ENCODE measurements around the gene DNM3. TPM values are rescaled to one million over a fixed set of nuclear protein-coding genes. Genes with fewer than 3 reads are reported as not detected.

The DNM3 gene
- total RNA-seq, 8 experiments from 2014 or later = 6.1 to 29.1 (median 13.5) TPM

DNA sequence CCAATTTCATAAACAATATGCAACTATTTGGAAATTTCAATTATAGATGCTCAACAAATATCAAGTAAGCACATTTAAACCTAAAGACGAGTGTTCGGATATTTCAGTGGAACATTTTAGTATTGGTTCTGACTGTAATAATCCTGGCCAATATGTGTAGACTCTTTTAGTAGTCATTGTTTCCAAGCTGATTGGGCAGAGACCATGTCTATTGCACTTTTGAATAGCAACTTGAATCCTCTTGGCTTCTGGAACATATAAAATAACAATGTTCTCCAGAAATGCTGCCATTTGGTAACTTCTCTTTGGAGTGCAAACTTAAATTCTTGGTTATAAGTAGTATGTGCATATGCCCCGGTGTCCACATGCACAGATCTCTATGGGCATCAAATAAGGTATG, 373.7 kb downstream of the DNM3 start:
- Histone ChIP-seq H3K4me1 (replicated peaks in 1 of 2) (no peaks in the 10 kb centered on the region), H3K27ac (no peak overlapping the region), H3K4me3 (no peak overlapping the region)
- WGBS, 10 experiments = 20 to 100% (median 85%) methylated on average over 1 to 3 of the region's 3 CpGs; no CpG with 5 or more reads in 2 of the 10 experiments
- peak in 3 of 8 experiments; percentile 25 to 55 (median 37) for ATAC-seq (replicated peaks in 6 of 8)
- in situ Hi-C loops (cut with MboI; ENCODE audit: low pct_unique_long_range_greater_than_20kb in 2 of 9, low sequenced_read_pairs in 9 of 9, unreplicated experiment in 9 of 9) = no loop called here

DNA sequence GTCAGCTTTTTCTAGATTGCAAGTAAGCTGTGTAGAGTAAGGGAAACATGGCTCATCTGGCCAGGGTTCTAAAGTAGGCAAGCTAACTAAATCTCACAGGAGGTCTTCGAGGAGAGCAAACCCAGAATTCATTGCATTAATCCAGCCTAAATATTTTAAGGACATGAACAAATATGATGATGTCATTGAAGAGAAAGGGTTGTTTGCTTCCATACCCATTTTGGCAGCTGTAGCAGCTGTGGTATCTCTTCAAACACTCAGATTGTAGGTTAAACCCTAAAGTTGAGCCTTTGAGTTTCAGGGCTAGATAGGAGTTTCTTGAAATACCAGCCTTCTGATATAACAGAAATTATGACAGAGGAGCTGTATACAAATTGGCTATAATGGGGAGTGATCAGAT, 378.7 kb downstream of the DNM3 start:
- WGBS, 10 experiments = 25 to 100% (median 75%) methylated on average over 1 of the region's 1 CpG; no CpG with 5 or more reads in 3 of the 10 experiments
- Histone ChIP-seq H3K4me3 (no peak overlapping the region), H3K27ac (no peak overlapping the region), H3K4me1 (replicated peaks in 1 of 2) (peaks cover 0 to 4% of the 10 kb centered on the region in 2 donors)
- in situ Hi-C loops (cut with MboI; ENCODE audit: low pct_unique_long_range_greater_than_20kb in 2 of 9, low sequenced_read_pairs in 9 of 9, unreplicated experiment in 9 of 9) = no loop called here
- ATAC-seq (replicated peaks in 6 of 8) = no peak

DNA sequence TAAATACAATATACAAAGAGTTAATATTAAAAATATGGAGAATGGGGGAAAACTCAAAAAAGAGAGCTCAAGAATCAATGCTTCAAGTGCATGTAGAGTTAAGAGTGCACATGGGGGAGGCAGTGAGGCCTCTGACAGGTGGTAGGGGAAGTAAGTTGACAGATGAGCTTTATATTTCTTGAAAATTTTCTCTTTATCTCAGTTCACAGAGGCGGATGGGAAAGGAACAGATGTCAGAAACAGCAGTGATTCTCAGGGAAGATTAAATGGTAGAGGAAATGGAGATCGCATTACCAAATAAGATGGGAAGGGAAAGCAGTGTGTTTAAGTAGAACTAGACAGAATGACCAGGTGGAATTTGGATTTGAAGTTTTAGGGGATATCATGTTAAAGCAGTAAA, 379.1 kb downstream of the DNM3 start:
- Histone ChIP-seq H3K4me1 (replicated peaks in 1 of 2) (peaks cover 0 to 4% of the 10 kb centered on the region in 2 donors), H3K4me3 (no peak overlapping the region), H3K27ac (no peak overlapping the region)
- ATAC-seq (replicated peaks in 6 of 8) = no peak
- WGBS, 10 experiments = 86 to 94% (median 90%) methylated on average over 1 to 2 of the region's 2 CpGs; no CpG with 5 or more reads in 2 of the 10 experiments
- in situ Hi-C loops (cut with MboI; ENCODE audit: low pct_unique_long_range_greater_than_20kb in 2 of 9, low sequenced_read_pairs in 9 of 9, unreplicated experiment in 9 of 9) = no loop called here

DNA sequence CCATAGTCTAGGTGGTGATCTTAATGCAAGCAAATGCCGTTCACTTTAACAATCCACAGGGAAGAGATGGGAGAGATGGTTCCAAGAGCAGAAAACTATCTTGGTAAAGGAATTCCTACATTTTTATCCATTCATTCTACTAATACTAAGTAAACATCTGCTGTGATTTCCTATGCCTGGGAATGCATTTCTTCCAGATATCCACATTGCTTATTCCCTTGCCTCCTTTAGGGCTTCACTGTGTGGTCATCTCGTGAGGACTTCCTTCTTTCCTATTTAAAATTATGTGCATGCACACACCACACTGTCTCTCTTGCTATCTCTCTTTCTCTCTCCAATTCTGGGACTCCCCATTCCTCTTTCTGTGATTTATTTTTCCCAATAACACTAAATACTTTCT, 380.1 kb downstream of the DNM3 start:
- in situ Hi-C loops (cut with MboI; ENCODE audit: low pct_unique_long_range_greater_than_20kb in 2 of 9, low sequenced_read_pairs in 9 of 9, unreplicated experiment in 9 of 9) = no loop called here
- no peak overlapping the region for H3K4me3 ChIP-seq
- WGBS, 10 experiments = 33 to 100% (median 94%) methylated on average over 1 to 2 of the region's 2 CpGs; no CpG with 5 or more reads in 2 of the 10 experiments
- no peak overlapping the region for H3K27ac ChIP-seq
- ATAC-seq (replicated peaks in 6 of 8) = peak in 1 of 8 experiments; percentile 54
- H3K4me1 ChIP-seq (replicated peaks in 1 of 2) = peaks cover 0 to 4% of the 10 kb centered on the region in 2 donors

DNA sequence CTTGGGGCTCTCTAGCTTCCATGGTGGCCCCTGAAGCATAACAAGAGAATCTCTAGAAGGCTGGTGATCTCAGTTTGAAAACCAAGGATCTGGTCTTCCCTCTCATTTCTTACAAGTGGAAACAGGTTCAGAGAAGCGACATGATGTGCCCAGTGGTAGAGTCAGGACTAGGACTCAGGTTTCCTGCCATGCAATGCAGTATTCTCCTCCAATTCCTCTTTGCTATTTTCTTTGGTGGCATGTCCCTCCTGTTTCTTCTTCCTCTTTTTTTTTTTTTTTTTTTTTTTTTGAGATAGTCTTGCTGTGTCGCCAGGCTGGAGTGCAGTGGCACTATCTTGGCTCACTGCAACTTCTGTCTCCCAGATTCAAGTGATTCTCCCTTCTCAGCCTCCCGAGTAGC, 383.6 kb downstream of the DNM3 start:
- WGBS, 10 experiments = 81 to 100% (median 90%) methylated on average over 1 to 3 of the region's 3 CpGs; no CpG with 5 or more reads in 1 of the 10 experiments
- Histone ChIP-seq H3K4me1 (replicated peaks in 1 of 2) (peaks cover 0 to 4% of the 10 kb centered on the region in 2 donors), H3K27ac (no peak overlapping the region), H3K4me3 (no peak overlapping the region)
- no peak for ATAC-seq (replicated peaks in 6 of 8)
- in situ Hi-C loops (cut with MboI; ENCODE audit: low pct_unique_long_range_greater_than_20kb in 2 of 9, low sequenced_read_pairs in 9 of 9, unreplicated experiment in 9 of 9) = no loop called here

DNA sequence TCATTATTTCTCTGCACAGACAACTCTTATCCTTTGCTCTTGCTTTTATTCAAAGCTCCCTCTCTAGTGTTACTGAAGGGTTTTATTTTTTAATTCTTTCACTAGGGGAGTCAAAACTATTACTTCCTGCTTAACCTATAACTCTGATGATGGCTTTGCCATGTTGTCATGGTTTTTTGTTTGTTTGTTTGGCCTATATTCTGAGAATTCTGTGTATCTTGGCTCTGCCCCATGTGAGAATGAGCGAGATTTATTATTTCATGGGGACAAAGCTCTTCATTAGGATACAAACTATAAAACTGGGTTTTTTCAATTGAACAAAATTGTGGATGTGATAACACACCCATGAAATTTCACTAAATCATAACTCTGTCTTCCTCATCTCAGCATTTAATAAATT, 388.6 kb downstream of the DNM3 start:
- WGBS, 10 experiments = 57 to 100% (median 100%) methylated on average over 1 of the region's 1 CpG
- peak in 1 of 8 experiments; percentile 47 for ATAC-seq (replicated peaks in 6 of 8)
- Histone ChIP-seq H3K27ac (no peak overlapping the region), H3K4me1 (replicated peaks in 1 of 2) (no peaks in the 10 kb centered on the region), H3K4me3 (no peak overlapping the region)
- in situ Hi-C loops (cut with MboI; ENCODE audit: low pct_unique_long_range_greater_than_20kb in 2 of 9, low sequenced_read_pairs in 9 of 9, unreplicated experiment in 9 of 9) = no loop called here

DNA sequence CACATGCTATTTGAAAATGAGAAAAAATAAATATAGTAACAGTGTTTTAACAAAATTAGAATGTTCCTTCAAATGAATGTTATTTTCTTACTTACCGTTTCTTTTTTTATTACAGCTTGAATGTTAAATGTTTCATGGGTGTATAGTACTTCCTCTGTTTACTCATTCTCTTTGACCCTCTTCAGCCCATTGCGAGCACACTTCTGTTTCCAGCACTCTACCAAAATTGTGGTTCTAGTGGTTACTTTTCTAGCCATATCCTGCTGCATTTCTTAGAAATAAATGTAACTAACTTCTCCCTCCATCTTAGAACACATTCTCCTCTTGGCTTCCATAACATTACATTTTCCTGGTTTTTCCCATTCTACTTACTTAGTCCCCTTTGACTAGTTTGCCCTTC, 389.2 kb downstream of the DNM3 start:
- no peak overlapping the region for H3K4me3 ChIP-seq
- in situ Hi-C loops (cut with MboI; ENCODE audit: low pct_unique_long_range_greater_than_20kb in 2 of 9, low sequenced_read_pairs in 9 of 9, unreplicated experiment in 9 of 9) = no loop called here
- H3K4me1 ChIP-seq (replicated peaks in 1 of 2) = no peaks in the 10 kb centered on the region
- no peak overlapping the region for H3K27ac ChIP-seq
- 66 to 100% (median 98%) methylated on average over 1 to 2 of the region's 2 CpGs; no CpG with 5 or more reads in 1 of the 10 experiments for WGBS, 10 experiments
- ATAC-seq (replicated peaks in 6 of 8) = no peak

DNA sequence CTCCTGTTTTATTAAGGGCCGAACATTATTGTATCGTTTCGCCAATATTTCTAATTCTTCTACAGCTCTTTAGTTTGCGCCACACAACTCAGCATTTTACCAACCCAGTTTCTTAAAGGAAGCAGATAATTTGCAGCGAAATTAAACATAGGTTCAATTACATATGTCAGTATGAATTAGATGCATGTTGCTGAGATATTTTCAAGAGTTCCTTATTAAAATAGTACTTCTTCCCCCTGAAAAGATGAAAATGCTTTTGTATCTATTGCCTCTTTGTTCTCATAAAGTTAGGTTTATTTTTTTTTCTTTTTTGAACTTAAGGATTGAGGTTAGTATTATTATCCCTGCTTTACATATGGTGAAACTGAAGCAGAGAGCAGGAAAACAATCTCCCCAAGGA, 395.7 kb downstream of the DNM3 start:
- peaks cover 11 to 12% of the 10 kb centered on the region in 2 donors for H3K4me1 ChIP-seq (replicated peaks in 1 of 2)
- in situ Hi-C loops (cut with MboI; ENCODE audit: low pct_unique_long_range_greater_than_20kb in 2 of 9, low sequenced_read_pairs in 9 of 9, unreplicated experiment in 9 of 9) = no loop called here
- H3K4me3 ChIP-seq = no peak overlapping the region
- 87 to 98% (median 95%) methylated on average over 4 to 5 of the region's 5 CpGs for WGBS, 10 experiments
- no peak overlapping the region for H3K27ac ChIP-seq
- ATAC-seq (replicated peaks in 6 of 8) = no peak

DNA sequence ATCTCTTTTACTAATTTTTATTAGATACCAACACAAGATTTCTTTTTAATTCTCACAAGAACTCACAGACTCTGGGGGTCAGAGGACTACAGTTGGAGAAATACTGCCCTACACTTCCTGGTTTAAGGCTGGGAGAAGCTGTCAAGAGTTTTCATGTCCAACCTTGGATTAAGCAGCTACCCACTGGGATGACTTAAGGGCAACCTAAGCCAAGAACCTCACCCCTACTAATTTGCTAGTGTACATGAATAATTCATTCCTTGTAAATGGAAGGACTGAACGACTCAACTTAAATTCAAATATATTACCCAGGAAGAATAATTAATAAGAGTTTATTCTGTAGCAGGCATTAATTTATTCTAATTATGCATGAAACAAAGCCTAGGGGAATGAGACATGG, 396.9 kb downstream of the DNM3 start:
- Histone ChIP-seq H3K27ac (no peak overlapping the region), H3K4me3 (no peak overlapping the region), H3K4me1 (replicated peaks in 1 of 2) (peaks cover 11 to 12% of the 10 kb centered on the region in 2 donors)
- in situ Hi-C loops (cut with MboI; ENCODE audit: low pct_unique_long_range_greater_than_20kb in 2 of 9, low sequenced_read_pairs in 9 of 9, unreplicated experiment in 9 of 9) = no loop called here
- peak in 2 of 8 experiments; percentile 57 to 59 for ATAC-seq (replicated peaks in 6 of 8)
- WGBS, 10 experiments = 0 to 100% (median 51%) methylated on average over 1 of the region's 1 CpG; no CpG with 5 or more reads in 2 of the 10 experiments

DNA sequence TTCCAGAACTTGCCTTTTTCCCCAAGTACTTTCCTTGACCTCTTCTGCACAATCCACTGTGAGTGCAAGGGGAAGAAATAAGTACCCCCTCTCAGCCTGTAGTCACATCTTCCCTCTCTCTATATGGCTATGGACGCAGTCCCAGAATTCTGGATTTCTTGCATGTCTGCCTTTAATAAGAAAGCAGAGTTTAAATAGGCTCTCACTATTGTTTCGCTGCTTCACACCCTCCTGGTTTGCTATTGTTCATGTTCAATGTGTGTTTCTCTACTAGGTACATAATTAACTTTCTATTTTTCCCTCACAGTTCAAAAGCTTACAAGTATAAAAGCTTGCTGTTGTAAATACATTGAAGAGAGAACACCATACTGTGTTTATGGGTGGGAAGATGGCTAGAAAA, 397.7 kb downstream of the DNM3 start:
- ATAC-seq (replicated peaks in 6 of 8) = peak in 2 of 8 experiments; percentile 44 to 56
- H3K27ac ChIP-seq = no peak overlapping the region
- peaks cover 11 to 12% of the 10 kb centered on the region in 2 donors for H3K4me1 ChIP-seq (replicated peaks in 1 of 2)
- no peak overlapping the region for H3K4me3 ChIP-seq
- WGBS, 10 experiments = 59 to 100% (median 85%) methylated on average over 1 to 2 of the region's 2 CpGs; no CpG with 5 or more reads in 2 of the 10 experiments
- in situ Hi-C loops (cut with MboI; ENCODE audit: low pct_unique_long_range_greater_than_20kb in 2 of 9, low sequenced_read_pairs in 9 of 9, unreplicated experiment in 9 of 9) = no loop called here

DNA sequence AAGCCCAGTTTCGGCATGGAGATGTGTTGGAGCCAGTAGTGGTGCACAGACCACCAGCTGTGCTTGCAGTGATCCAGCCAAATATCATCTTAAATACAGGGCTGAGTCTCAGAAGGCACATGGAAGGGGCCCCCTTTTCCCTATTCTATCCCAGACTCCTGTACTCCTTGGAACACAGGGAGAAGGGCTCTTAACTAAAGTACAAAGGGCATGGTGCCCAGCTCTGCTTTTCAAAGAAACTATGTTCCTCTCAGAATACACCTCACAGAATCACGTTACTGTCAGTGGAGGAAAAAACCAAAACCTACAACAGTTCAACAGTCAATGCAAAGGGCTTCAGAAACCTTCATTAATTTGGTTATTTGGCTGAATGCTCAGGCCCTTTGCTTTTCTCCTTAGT, 398.6 kb downstream of the DNM3 start:
- in situ Hi-C loops (cut with MboI; ENCODE audit: low pct_unique_long_range_greater_than_20kb in 2 of 9, low sequenced_read_pairs in 9 of 9, unreplicated experiment in 9 of 9) = no loop called here
- no peak overlapping the region for H3K4me3 ChIP-seq
- 0 to 79% (median 60%) methylated on average over 1 to 2 of the region's 2 CpGs; no CpG with 5 or more reads in 1 of the 10 experiments for WGBS, 10 experiments
- peak in 1 of 8 experiments; percentile 15 for ATAC-seq (replicated peaks in 6 of 8)
- H3K4me1 ChIP-seq (replicated peaks in 1 of 2) = peaks cover 11 to 12% of the 10 kb centered on the region in 2 donors
- no peak overlapping the region for H3K27ac ChIP-seq

DNA sequence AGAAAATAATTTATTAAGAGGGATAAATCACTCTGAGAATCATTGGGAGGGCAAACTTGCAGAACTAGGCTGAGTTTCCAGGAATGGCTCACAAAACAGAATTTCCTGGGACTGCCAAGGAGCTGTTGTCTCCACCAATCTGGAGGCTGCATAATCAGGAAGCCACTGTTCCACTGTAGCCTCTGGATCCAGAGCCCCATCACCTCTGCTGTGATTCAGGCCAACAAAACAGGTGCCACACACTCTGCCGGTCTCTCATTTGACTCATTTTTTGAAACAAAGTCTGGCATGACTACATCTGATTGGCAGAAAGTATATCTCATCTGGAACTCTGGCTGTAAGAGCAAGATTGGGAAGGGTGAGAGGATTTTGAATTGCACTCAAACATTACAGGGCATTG, 400.2 kb downstream of the DNM3 start:
- H3K4me1 ChIP-seq (replicated peaks in 1 of 2) = peaks cover 11 to 12% of the 10 kb centered on the region in 2 donors
- in situ Hi-C loops (cut with MboI; ENCODE audit: low pct_unique_long_range_greater_than_20kb in 2 of 9, low sequenced_read_pairs in 9 of 9, unreplicated experiment in 9 of 9) = no loop called here
- ATAC-seq (replicated peaks in 6 of 8) = no peak
- WGBS, 10 experiments = 89 to 100% (median 100%) methylated on average over 1 of the region's 1 CpG; no CpG with 5 or more reads in 7 of the 10 experiments
- H3K4me3 ChIP-seq = no peak overlapping the region
- H3K27ac ChIP-seq = no peak overlapping the region

DNA sequence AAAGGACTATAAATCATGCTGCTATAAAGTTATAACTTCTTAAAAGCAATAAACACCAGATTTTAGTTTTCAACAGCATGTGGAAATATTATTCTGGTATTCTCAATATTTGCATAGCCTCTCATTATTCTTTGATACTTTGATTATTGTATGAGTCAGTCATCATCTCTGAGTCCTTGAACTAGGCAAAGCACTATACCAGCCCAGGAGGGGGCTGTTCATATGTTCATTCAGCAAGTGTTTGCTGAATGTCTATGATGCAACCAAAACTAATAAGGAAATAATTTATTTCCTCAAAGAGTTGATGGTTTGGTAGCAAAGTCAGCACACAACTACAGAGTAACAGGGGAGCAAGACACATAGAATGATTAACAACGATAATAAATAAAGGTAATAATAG, 403.6 kb downstream of the DNM3 start:
- ATAC-seq (replicated peaks in 6 of 8) = no peak
- peaks cover 0 to 3% of the 10 kb centered on the region in 2 donors for H3K4me1 ChIP-seq (replicated peaks in 1 of 2)
- WGBS, 10 experiments = 83 to 100% (median 100%) methylated on average over 1 of the region's 1 CpG; no CpG with 5 or more reads in 1 of the 10 experiments
- no peak overlapping the region for H3K4me3 ChIP-seq
- no peak overlapping the region for H3K27ac ChIP-seq
- in situ Hi-C loops (cut with MboI; ENCODE audit: low pct_unique_long_range_greater_than_20kb in 2 of 9, low sequenced_read_pairs in 9 of 9, unreplicated experiment in 9 of 9) = no loop called here

DNA sequence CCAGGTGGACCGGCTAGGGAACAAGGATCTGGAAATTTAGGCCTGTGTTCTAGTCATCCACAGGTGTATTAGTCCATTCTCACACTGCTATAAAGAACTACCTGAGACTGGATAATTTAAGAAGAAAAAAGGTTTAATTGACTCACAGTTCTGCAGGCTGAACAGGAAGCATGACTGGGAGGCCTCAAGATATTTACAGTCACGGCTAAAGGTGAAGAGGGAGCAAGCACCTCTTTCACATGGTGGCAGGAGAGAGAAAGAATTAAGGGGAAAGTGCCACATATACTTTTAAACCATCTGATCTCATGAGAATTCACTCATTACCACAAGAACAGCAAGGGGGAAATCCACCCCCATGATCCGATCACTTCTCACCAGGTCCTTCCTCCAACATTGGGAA, 404.5 kb downstream of the DNM3 start:
- no peak for ATAC-seq (replicated peaks in 6 of 8)
- no peak overlapping the region for H3K4me3 ChIP-seq
- 60 to 100% (median 83%) methylated on average over 1 to 3 of the region's 3 CpGs; no CpG with 5 or more reads in 1 of the 10 experiments for WGBS, 10 experiments
- H3K27ac ChIP-seq = no peak overlapping the region
- no peaks in the 10 kb centered on the region for H3K4me1 ChIP-seq (replicated peaks in 1 of 2)
- in situ Hi-C loops (cut with MboI; ENCODE audit: low pct_unique_long_range_greater_than_20kb in 2 of 9, low sequenced_read_pairs in 9 of 9, unreplicated experiment in 9 of 9) = no loop called here

All from motor neuron (in vitro differentiated cells).